ENCODE data around the gene ZHX3.

DNA sequence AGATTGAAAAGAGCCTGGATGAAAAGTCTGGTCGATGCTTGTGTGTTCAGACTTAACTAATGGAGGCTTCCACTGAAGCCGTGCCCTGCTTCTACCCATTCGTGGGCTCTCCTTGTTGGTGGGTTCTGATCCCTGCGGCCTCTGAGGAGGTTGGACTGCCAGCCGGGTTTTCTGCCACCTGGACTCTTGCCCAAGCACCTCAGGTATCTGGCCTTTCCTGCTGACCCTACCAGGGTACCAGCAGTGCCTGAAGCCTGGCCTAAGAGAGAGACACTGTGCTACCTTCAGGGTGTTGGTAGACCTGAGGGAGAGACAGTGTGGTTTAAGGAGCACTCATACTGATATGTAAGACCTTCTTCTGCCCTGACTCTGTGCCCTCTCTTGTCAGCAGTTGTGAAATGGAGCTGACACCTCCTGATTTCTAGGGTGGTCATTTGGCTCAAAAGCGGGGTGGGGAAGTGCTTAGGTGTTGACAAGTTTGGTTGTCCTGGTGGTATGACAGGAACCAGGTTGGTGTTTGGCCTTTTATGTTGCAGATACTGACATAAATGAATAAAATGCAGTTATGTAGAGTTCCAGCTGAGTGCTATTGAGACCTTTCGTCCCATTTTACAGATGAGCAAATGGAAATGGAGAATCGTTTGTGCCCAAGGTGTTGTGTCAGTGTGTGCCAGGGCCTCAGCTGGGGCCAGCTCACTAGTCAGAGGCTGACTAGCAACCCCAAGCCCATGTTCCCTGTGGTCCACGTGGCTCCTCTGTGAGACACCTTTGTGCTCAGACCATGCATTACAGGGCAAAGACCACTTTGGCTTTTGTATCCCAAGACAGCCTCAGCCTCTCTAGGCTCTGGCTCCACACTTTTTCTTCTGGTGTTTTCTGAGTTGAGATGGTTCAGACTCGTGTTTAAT, 177.1 kb downstream of the ZHX3 start:
- TF ChIP-seq, protein P1, sequence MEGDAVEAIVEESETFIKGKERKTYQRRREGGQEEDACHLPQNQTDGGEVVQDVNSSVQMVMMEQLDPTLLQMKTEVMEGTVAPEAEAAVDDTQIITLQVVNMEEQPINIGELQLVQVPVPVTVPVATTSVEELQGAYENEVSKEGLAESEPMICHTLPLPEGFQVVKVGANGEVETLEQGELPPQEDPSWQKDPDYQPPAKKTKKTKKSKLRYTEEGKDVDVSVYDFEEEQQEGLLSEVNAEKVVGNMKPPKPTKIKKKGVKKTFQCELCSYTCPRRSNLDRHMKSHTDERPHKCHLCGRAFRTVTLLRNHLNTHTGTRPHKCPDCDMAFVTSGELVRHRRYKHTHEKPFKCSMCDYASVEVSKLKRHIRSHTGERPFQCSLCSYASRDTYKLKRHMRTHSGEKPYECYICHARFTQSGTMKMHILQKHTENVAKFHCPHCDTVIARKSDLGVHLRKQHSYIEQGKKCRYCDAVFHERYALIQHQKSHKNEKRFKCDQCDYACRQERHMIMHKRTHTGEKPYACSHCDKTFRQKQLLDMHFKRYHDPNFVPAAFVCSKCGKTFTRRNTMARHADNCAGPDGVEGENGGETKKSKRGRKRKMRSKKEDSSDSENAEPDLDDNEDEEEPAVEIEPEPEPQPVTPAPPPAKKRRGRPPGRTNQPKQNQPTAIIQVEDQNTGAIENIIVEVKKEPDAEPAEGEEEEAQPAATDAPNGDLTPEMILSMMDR (IDR thresholded peaks at IDR 0.05), result no peak
- no peak for TF ChIP-seq EP300 (IDR thresholded peaks at IDR 0.05)

Measured in esophagus muscularis mucosa (tissue), 3 donors.